ENCODE results near the gene LRIT1. TPM values are rescaled to one million over a fixed set of nuclear protein-coding genes. Genes with fewer than 3 reads are reported as not detected.

The LRIT1 gene
- total RNA-seq, 4 donors from 2014 or later = 0.19 to 0.34 TPM; not detected in 2

- Histone ChIP-seq H3K4me3 (no peak within 1 kb of the TSS), H3K27ac (no peak within 1 kb of the TSS), H3K27me3 (peaks cover 0 to 23% (median 0%) of the 10 kb centered on the region in 4 donors), H3K9me3 (no peaks in the 10 kb centered on the region), H3K36me3 (no peaks in the 10 kb centered on the region), H3K4me1 (no peaks in the 10 kb centered on the region)
- no peak for TF ChIP-seq CTCF (IDR thresholded peaks at IDR 0.05)
- TF ChIP-seq POLR2A (IDR thresholded peaks at IDR 0.05) = no peak
- DNase-seq = no peak
- intact Hi-C loops (cut with DNase I) = no loop called here
- 63 to 65% methylated on average over 6 of the region's 6 CpGs for WGBS, 2 donors
Observed at GRCh38 chr10:84225427-84226173, 15.7 kb downstream of the LRIT1 start, which contains the start of gene LRIT2. LRIT2 (minus strand) TSS chr10:84225544; CDS start chr10:84225520, 24 bp downstream.

- Histone ChIP-seq H3K27ac (no peak overlapping the region), H3K27me3 (peaks cover 0 to 23% (median 0%) of the 10 kb centered on the region in 4 donors), H3K36me3 (no peaks in the 10 kb centered on the region), H3K4me3 (no peak overlapping the region), H3K4me1 (no peaks in the 10 kb centered on the region), H3K9me3 (no peaks in the 10 kb centered on the region)
- no peak for DNase-seq
- no peak for TF ChIP-seq CTCF (IDR thresholded peaks at IDR 0.05)
- TF ChIP-seq POLR2A (IDR thresholded peaks at IDR 0.05) = no peak
- intact Hi-C loops (cut with DNase I) = no loop called here
- WGBS, 2 donors = 29 to 37% methylated on average over 5 of the region's 6 CpGs
Observed at GRCh38 chr10:84224411-84225028, 16.8 kb downstream of the LRIT1 start.

- no peak overlapping the region for H3K4me3 ChIP-seq
- intact Hi-C loops (cut with DNase I) = no loop called here
- DNase-seq = no peak
- H3K4me1 ChIP-seq = no peaks in the 10 kb centered on the region
- no peak overlapping the region for H3K27ac ChIP-seq
- H3K9me3 ChIP-seq = no peaks in the 10 kb centered on the region
- TF ChIP-seq POLR2A (IDR thresholded peaks at IDR 0.05) = no peak
- no peak for TF ChIP-seq CTCF (IDR thresholded peaks at IDR 0.05)
- no peaks in the 10 kb centered on the region for H3K36me3 ChIP-seq
- H3K27me3 ChIP-seq = peaks cover 0 to 23% (median 0%) of the 10 kb centered on the region in 4 donors
- WGBS, 2 donors = 77 to 100% methylated on average over 4 to 7 of the region's 8 CpGs
Observed at GRCh38 chr10:84221916-84222315, 19.4 kb downstream of the LRIT1 start.

GRCh38 chr10:84217746-84218145, 23.6 kb downstream of the LRIT1 start:
- TF ChIP-seq POLR2A (IDR thresholded peaks at IDR 0.05) (no peak), CTCF (IDR thresholded peaks at IDR 0.05) (no peak)
- no peaks in the 10 kb centered on the region for H3K9me3 ChIP-seq
- no peak overlapping the region for H3K27ac ChIP-seq
- H3K27me3 ChIP-seq = peaks cover 0 to 10% (median 0%) of the 10 kb centered on the region in 4 donors
- H3K4me1 ChIP-seq = no peaks in the 10 kb centered on the region
- peaks cover 0 to 4% (median 0%) of the 10 kb centered on the region in 3 donors for H3K36me3 ChIP-seq
- DNase-seq = no peak
- intact Hi-C loops (cut with DNase I) = no loop called here
- H3K4me3 ChIP-seq = no peak overlapping the region
- 87 to 92% methylated on average over 3 to 4 of the region's 4 CpGs for WGBS, 2 donors

- Histone ChIP-seq H3K36me3 (peaks cover 0 to 8% (median 0%) of the 10 kb centered on the region in 3 donors), H3K4me3 (no peak overlapping the region), H3K4me1 (no peaks in the 10 kb centered on the region), H3K9me3 (no peaks in the 10 kb centered on the region), H3K27ac (no peak overlapping the region), H3K27me3 (peaks cover 0 to 3% (median 0%) of the 10 kb centered on the region in 4 donors)
- 89% methylated on average over 3 to 8 of the region's 9 CpGs for WGBS, 2 donors
- no peak for DNase-seq
- TF ChIP-seq POLR2A (IDR thresholded peaks at IDR 0.05) (no peak), CTCF (IDR thresholded peaks at IDR 0.05) (no peak)
- intact Hi-C loops (cut with DNase I) = no loop called here
Observed at GRCh38 chr10:84216834-84217233, 24.5 kb downstream of the LRIT1 start.
